Smooth muscle cell (in vitro differentiated cells): ENCODE measurements around the gene ADGRL3. TPM values are rescaled to one million over a fixed set of nuclear protein-coding genes. Genes with fewer than 3 reads are reported as not detected.

Experiments used
- DNase-seq: peaks from one replicate; lab custom pipeline; 2025; ENCODE audit not compliant: unreplicated experiment; lab: John Stamatoyannopoulos, UW
- H2AFZ ChIP-seq: fragments of 200-600 bp; sonication (generic); 2 replicates; pipeline ENCODE4 v1.6.0; 2016; ENCODE audit warnings: antibody characterized with exemption, low read depth, mild to moderate bottlenecking
- H3F3A ChIP-seq: fragments of 200-600 bp; sonication (generic); 2 replicates; pipeline ENCODE4 v1.6.0; 2017; ENCODE audit warnings: antibody characterized with exemption, low read depth
- H3K27ac ChIP-seq: fragments of 200-600 bp; sonication (generic); 2 replicates; pipeline ENCODE4 v1.5.1; 2016; ENCODE audit warnings: low read depth, mild to moderate bottlenecking
- H3K27me3 ChIP-seq: fragments of 200-600 bp; sonication (generic); 2 replicates; pipeline ENCODE4 v1.6.1; 2016; ENCODE audit warnings: low read depth, mild to moderate bottlenecking
- H3K36me3 ChIP-seq: fragments of 200-600 bp; sonication (generic); 2 replicates; pipeline ENCODE4 v1.5.1; 2016; ENCODE audit warnings: low read depth
- H3K4me1 ChIP-seq: fragments of 200-600 bp; sonication (generic); 2 replicates; pipeline ENCODE4 v1.5.1; 2016; ENCODE audit warnings: low read depth
- H3K4me2 ChIP-seq: fragments of 200-600 bp; sonication (generic); 2 replicates; pipeline ENCODE4 v1.6.0; 2016; ENCODE audit warnings: mild to moderate bottlenecking
- H3K4me3 ChIP-seq: fragments of 200-600 bp; sonication (generic); 2 replicates; pipeline ENCODE4 v1.5.1; 2016; ENCODE audit warnings: mild to moderate bottlenecking
- H3K79me2 ChIP-seq: fragments of 200-600 bp; sonication (generic); 2 replicates; pipeline ENCODE4 v1.6.0; 2016; ENCODE audit warnings: low read depth, mild to moderate bottlenecking
- H3K9ac ChIP-seq: fragments of 200-600 bp; sonication (generic); 2 replicates; pipeline ENCODE4 v1.6.0; 2016; ENCODE audit warnings: low read depth
- H3K9me3 ChIP-seq: fragments of 200-600 bp; sonication (generic); replicated peaks from 2 replicates; pipeline ENCODE4 v1.5.1; 2016; ENCODE audit warnings: low read depth
- H4K20me1 ChIP-seq: fragments of 200-600 bp; sonication (generic); 2 replicates; pipeline ENCODE4 v1.6.0; 2016; ENCODE audit warnings: low read depth
- CTCF ChIP-seq: fragments of 200-600 bp; sonication (generic); IDR thresholded peaks from 2 replicates; pipeline ENCODE4 v1.5.1; 2017; ENCODE audit warnings: borderline replicate concordance, mild to moderate bottlenecking, antibody characterized with exemption; ENCODE audit not compliant: insufficient read depth, poor library complexity, severe bottlenecking
- WGBS: methylation state at CpG from one replicate; pipeline ENCODE4 v1.1.7; 2016; ENCODE audit warnings: low lambda C conversion rate; 5-methylcytosine and 5-hydroxymethylcytosine counted together
- polyA plus RNA-seq: library from polyadenylated mRNA; unstranded; fragments of >200 nt; fragmentation: Nextera tagmentation; extraction: Ambion mirVana; gene quantifications from 2 replicates; pipeline ENCODE4 v1.2.1, GENCODE V29; 2016
- total RNA-seq: library from RNA; depleted of rRNA; stranded (reverse); fragments of >200 nt; gene quantifications from 2 replicates; pipeline ENCODE4 v1.2.3, GENCODE V29; 2014

The ADGRL3 gene
- total and polyA plus RNA-seq, 2 experiments from 2014 or later, result 2.4 to 9.5 TPM

DNA sequence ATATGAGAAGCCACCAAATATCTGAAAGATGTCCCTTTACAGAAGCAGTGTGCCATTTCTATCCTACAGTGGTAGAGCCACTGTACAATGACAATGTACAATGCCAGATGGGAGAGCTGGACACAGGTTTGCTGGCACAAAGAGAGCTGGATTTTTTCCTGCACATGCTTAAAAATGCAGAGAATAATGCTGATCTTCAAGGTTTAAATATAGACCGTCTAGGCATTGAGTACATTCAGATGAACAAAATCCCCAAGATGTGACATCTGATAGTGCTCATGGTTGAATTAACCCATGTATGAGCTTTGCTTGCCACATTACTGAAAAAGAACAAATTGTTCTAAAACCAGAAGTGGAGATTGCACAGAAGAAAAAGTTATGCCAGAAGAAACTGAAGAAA lies 11.7 kb downstream of the ADGRL3 start:
- WGBS, result 61% methylated on average over 1 of the region's 1 CpG

DNA sequence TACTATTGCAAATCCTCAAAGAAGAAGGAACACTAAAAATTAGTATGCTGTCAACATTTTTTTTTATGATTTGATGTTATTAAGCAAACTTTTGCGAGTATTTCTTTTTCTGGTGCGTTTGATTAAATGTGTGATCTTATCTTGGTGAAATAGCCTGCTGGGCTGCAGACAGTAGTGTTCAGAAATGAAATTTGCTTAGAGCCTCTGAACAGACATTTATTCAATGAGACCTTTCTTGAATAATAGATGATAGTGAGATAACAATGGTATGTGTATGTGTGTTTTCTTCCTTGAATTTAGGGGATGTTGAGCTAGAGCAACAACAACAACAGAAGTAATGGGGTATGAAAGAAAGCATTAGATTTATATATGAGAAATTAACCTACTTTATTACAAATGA lies 12.7 kb downstream of the ADGRL3 start:
- no peak overlapping the region for H2AFZ ChIP-seq
- DNase-seq, result no peak
- H3K9ac ChIP-seq, result no peak overlapping the region
- no peaks in the 10 kb centered on the region for H4K20me1 ChIP-seq
- H3K27me3 ChIP-seq, result no peaks in the 10 kb centered on the region
- H3K4me3 ChIP-seq, result no peak overlapping the region
- no peak for TF ChIP-seq CTCF
- H3K4me2 ChIP-seq, result no peak overlapping the region
- no peaks in the 10 kb centered on the region for H3K9me3 ChIP-seq
- H3K4me1 ChIP-seq, result peaks cover 19% of the 10 kb centered on the region
- H3F3A ChIP-seq, result no peaks in the 10 kb centered on the region
- no peaks in the 10 kb centered on the region for H3K36me3 ChIP-seq
- no peaks in the 10 kb centered on the region for H3K79me2 ChIP-seq
- WGBS, result 83% methylated on average over 2 of the region's 2 CpGs
- no peak overlapping the region for H3K27ac ChIP-seq

More for the DNA sequence above, 11.7 kb downstream of the ADGRL3 start:
- Histone ChIP-seq H3F3A (no peaks in the 10 kb centered on the region), H3K9me3 (no peaks in the 10 kb centered on the region), H3K4me3 (no peak overlapping the region), H2AFZ (no peak overlapping the region), H3K4me1 (peaks cover 19% of the 10 kb centered on the region), H3K9ac (no peak overlapping the region), H3K27ac (no peak overlapping the region), H3K36me3 (no peaks in the 10 kb centered on the region), H3K27me3 (no peaks in the 10 kb centered on the region), H3K79me2 (no peaks in the 10 kb centered on the region), H4K20me1 (no peaks in the 10 kb centered on the region), H3K4me2 (no peak overlapping the region)
- DNase-seq, result no peak
- no peak for TF ChIP-seq CTCF

- H2AFZ ChIP-seq, result no peak overlapping the region
- H3F3A ChIP-seq, result no peaks in the 10 kb centered on the region
- H3K27ac ChIP-seq, result no peak overlapping the region
- no peak overlapping the region for H3K9ac ChIP-seq
- no peaks in the 10 kb centered on the region for H3K79me2 ChIP-seq
- no peak for DNase-seq
- H3K4me3 ChIP-seq, result no peak overlapping the region
- no peak overlapping the region for H3K4me2 ChIP-seq
- H4K20me1 ChIP-seq, result no peaks in the 10 kb centered on the region
- no peaks in the 10 kb centered on the region for H3K36me3 ChIP-seq
- peaks cover 13% of the 10 kb centered on the region for H3K4me1 ChIP-seq
- no peaks in the 10 kb centered on the region for H3K9me3 ChIP-seq
- TF ChIP-seq CTCF, result no peak
- 68% methylated on average over 5 of the region's 5 CpGs for WGBS
- H3K27me3 ChIP-seq, result no peaks in the 10 kb centered on the region
Measured at GRCh38 chr4:61214680-61215079, 14.6 kb downstream of the ADGRL3 start.

GRCh38 chr4:61217222-61217621 lies 17.1 kb downstream of the ADGRL3 start:
- no peaks in the 10 kb centered on the region for H3K36me3 ChIP-seq
- no peaks in the 10 kb centered on the region for H3K4me1 ChIP-seq
- no peak overlapping the region for H3K4me2 ChIP-seq
- no peak overlapping the region for H3K9ac ChIP-seq
- no peak overlapping the region for H2AFZ ChIP-seq
- H3K27ac ChIP-seq, result no peak overlapping the region
- H4K20me1 ChIP-seq, result no peaks in the 10 kb centered on the region
- no peak for TF ChIP-seq CTCF
- H3K4me3 ChIP-seq, result no peak overlapping the region
- H3K9me3 ChIP-seq, result no peaks in the 10 kb centered on the region
- H3K27me3 ChIP-seq, result no peaks in the 10 kb centered on the region
- H3K79me2 ChIP-seq, result no peaks in the 10 kb centered on the region
- DNase-seq, result no peak
- no peaks in the 10 kb centered on the region for H3F3A ChIP-seq
- WGBS, result 96% methylated on average over 1 of the region's 1 CpG
